Lung (tissue), 12 donors: Measurements from ENCODE around the gene RAB11FIP3. TPM values are rescaled to one million over a fixed set of nuclear protein-coding genes. Genes with fewer than 3 reads are reported as not detected.

Experiments used
- ATAC-seq: fragments of 200-7000 bp; cut with Tn5 transposase; one replicate; pipeline ENCODE4 v1.9.1; 2020; ENCODE audit warnings: moderate number of reproducible peaks; ENCODE audit not compliant: insufficient read depth, low FRiP score
- DNase-seq, 3 donors: peaks; one replicate each; pipeline ENCODE4 v3.0.0-alpha.2; 2013 to 2017
- H3K27ac ChIP-seq, 2 donors: one replicate each; pipeline ENCODE4 v1.5.1; 2013; ENCODE audit warnings: mild to moderate bottlenecking in 2 of 2, moderate library complexity in 2 of 2, control low read depth in 1 of 2, inconsistent platforms in 1 of 2, low read depth in 1 of 2, low read length in 1 of 2
- H3K27me3 ChIP-seq, 3 donors: one replicate each; pipeline ENCODE4 v1.5.1; 2013; ENCODE audit warnings: low read length in 2 of 3; ENCODE audit not compliant: control insufficient read depth in 3 of 3, insufficient read depth in 3 of 3
- H3K36me3 ChIP-seq, 4 donors: one replicate each; pipeline ENCODE4 v1.5.1; 2013; ENCODE audit warnings: low read length in 4 of 4, mild to moderate bottlenecking in 1 of 4, moderate library complexity in 1 of 4; ENCODE audit not compliant: control insufficient read depth in 4 of 4, insufficient read depth in 4 of 4
- H3K4me1 ChIP-seq, 5 donors: one replicate each; pipeline ENCODE4 v1.5.1; 2013; ENCODE audit warnings: low read length in 5 of 5, mild to moderate bottlenecking in 2 of 5, moderate library complexity in 1 of 5; ENCODE audit not compliant: control insufficient read depth in 5 of 5, insufficient read depth in 5 of 5
- H3K4me3 ChIP-seq: one replicate; pipeline ENCODE4 v1.5.1; 2013; ENCODE audit warnings: mild to moderate bottlenecking, control low read depth, moderate library complexity
- H3K9ac ChIP-seq, 2 donors: one replicate each; pipeline ENCODE4 v1.5.1; 2013; ENCODE audit warnings: low read length in 2 of 2, control low read depth in 1 of 2; ENCODE audit not compliant: insufficient read depth in 1 of 2
- H3K9me3 ChIP-seq, 4 donors: one replicate each; pipeline ENCODE4 v1.5.1; 2013; ENCODE audit warnings: low read length in 3 of 4, mild to moderate bottlenecking in 1 of 4, moderate library complexity in 1 of 4; ENCODE audit not compliant: control insufficient read depth in 4 of 4, insufficient read depth in 3 of 4
- WGBS, 2 donors: extraction: QIAGEN DNeasy Blood & Tissue Kit; methylation state at CpG; one replicate each; pipeline ENCODE4 v1.1.7; 2013; 5-methylcytosine and 5-hydroxymethylcytosine counted together
- polyA plus RNA-seq, 2 donors: library from polyadenylated mRNA; stranded (reverse); fragments of 200-250 nt; gene quantifications; one replicate each; pipeline ENCODE4 v1.2.1, GENCODE V29; 2013
- total RNA-seq, 2 donors: library from RNA; depleted of rRNA in 1 of 2; stranded (reverse); fragments of >200 nt in 1 of 2; gene quantifications; one replicate each; pipeline ENCODE4 v1.2.1, GENCODE V29; 2014 to 2021
- TF ChIP-seq, protein P1 (sequence below): IDR thresholded peaks from 2 replicates; pipeline ENCODE4 v1.5.1; 2012; ENCODE audit warnings: mild to moderate bottlenecking; ENCODE audit errors: control extremely low read depth, extremely low read depth
- donor health status: control.
- donor health status: control.
- donor health status: Bipolar disorder and iron deficiency.
- donor health status: healthy.
- donor health status: DM: yes; HTN: yes; CAD: no.

RAB11FIP3 gene
- total and polyA plus RNA-seq, 4 donors: 20.7 to 38.3 (median 21.5) TPM

GRCh38 chr16:496097-496886, 70.8 kb downstream of the RAB11FIP3 start:
- 81 to 85% methylated on average over 21 of the region's 21 CpGs for WGBS, 2 donors
- Histone ChIP-seq H3K9me3 (no peaks in the 10 kb centered on the region), H3K27me3 (no peaks in the 10 kb centered on the region), H3K4me3 (no peak overlapping the region), H3K9ac (no peak overlapping the region), H3K27ac (no peak overlapping the region), H3K4me1 (no peaks in the 10 kb centered on the region), H3K36me3 (peaks cover 3 to 15% (median 11%) of the 10 kb centered on the region in 4 donors)
- no peak for ATAC-seq
- peak in 1 of 3 donors; percentile 12 for DNase-seq
- TF ChIP-seq, protein P1, sequence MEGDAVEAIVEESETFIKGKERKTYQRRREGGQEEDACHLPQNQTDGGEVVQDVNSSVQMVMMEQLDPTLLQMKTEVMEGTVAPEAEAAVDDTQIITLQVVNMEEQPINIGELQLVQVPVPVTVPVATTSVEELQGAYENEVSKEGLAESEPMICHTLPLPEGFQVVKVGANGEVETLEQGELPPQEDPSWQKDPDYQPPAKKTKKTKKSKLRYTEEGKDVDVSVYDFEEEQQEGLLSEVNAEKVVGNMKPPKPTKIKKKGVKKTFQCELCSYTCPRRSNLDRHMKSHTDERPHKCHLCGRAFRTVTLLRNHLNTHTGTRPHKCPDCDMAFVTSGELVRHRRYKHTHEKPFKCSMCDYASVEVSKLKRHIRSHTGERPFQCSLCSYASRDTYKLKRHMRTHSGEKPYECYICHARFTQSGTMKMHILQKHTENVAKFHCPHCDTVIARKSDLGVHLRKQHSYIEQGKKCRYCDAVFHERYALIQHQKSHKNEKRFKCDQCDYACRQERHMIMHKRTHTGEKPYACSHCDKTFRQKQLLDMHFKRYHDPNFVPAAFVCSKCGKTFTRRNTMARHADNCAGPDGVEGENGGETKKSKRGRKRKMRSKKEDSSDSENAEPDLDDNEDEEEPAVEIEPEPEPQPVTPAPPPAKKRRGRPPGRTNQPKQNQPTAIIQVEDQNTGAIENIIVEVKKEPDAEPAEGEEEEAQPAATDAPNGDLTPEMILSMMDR: no peak

- no peaks in the 10 kb centered on the region for H3K4me1 ChIP-seq
- H3K27me3 ChIP-seq: no peaks in the 10 kb centered on the region
- TF ChIP-seq, protein P1: no peak
Measured at GRCh38 chr16:497258-497657, 71.8 kb downstream of the RAB11FIP3 start.

DNA sequence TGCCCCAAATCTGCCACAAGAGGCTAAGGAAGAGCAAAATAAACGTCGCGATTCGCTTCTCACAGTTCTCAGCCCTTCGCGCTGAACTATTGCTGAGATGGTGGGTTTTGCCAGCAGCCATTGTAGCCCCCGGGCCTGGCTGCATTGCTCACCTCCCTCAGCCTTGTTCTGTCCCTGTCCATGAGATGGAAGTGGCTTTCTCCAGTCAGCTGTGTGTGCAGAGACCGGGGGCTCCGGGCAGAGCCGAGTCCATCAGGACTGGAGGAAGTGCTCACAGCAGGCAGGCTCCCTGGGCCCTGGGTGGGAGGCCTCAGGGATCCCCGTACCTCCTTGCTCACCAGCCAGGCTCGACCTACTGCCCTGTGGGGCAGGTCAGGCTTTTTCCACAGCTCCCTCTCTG, 74.5 kb downstream of the RAB11FIP3 start:
- Histone ChIP-seq H3K9ac (no peak overlapping the region), H3K27ac (no peak overlapping the region), H3K4me1 (no peaks in the 10 kb centered on the region), H3K9me3 (no peaks in the 10 kb centered on the region), H3K36me3 (peaks cover 3 to 19% (median 9%) of the 10 kb centered on the region in 4 donors), H3K27me3 (no peaks in the 10 kb centered on the region), H3K4me3 (no peak overlapping the region)
- no peak for DNase-seq
- 90 to 91% methylated on average over 12 of the region's 12 CpGs for WGBS, 2 donors
- TF ChIP-seq, protein P1: no peak
- no peak for ATAC-seq

More at GRCh38 chr16:497258-497657, 71.8 kb downstream of the RAB11FIP3 start:
- WGBS, 2 donors: 89 to 90% methylated on average over 10 to 11 of the region's 11 CpGs
- ATAC-seq (no peak), DNase-seq (no peak)
- Histone ChIP-seq H3K9ac (no peak overlapping the region), H3K36me3 (peaks cover 3 to 14% (median 8%) of the 10 kb centered on the region in 4 donors), H3K4me3 (no peak overlapping the region), H3K27ac (no peak overlapping the region), H3K9me3 (no peaks in the 10 kb centered on the region)
